ENCODE results near the gene MYO5C. TPM values are rescaled to one million over a fixed set of nuclear protein-coding genes. Genes with fewer than 3 reads are reported as not detected.

MYO5C gene
- total RNA-seq, 1 donor from 2014 or later = 22.9 TPM

GRCh38 chr15:52161406-52161966 lies 134.1 kb downstream of the MYO5C start:
- no peak for DNase-seq (ENCODE audit: low spot score)
- Mint-ChIP-seq H3K4me1 (ENCODE audit: unreplicated experiment) (no peaks in the 10 kb centered on the region), H3K36me3 (ENCODE audit: low read depth, unreplicated experiment) (no peaks in the 10 kb centered on the region), H3K27ac (ENCODE audit: unreplicated experiment) (no peak overlapping the region), H3K9me3 (ENCODE audit: unreplicated experiment) (no peaks in the 10 kb centered on the region), H3K4me3 (ENCODE audit: unreplicated experiment) (no peak overlapping the region), H3K27me3 (ENCODE audit: unreplicated experiment) (peaks cover 1% of the 10 kb centered on the region)
- TF ChIP-seq CTCF (IDR thresholded peaks at IDR 0.05; ENCODE audit: unreplicated experiment) = no peak

GRCh38 chr15:52159645-52160044 lies 136.0 kb downstream of the MYO5C start:
- TF ChIP-seq CTCF (IDR thresholded peaks at IDR 0.05; ENCODE audit: unreplicated experiment) = no peak
- no peak for DNase-seq (ENCODE audit: low spot score)
- Mint-ChIP-seq H3K27ac (ENCODE audit: unreplicated experiment) (no peak overlapping the region), H3K4me1 (ENCODE audit: unreplicated experiment) (no peaks in the 10 kb centered on the region), H3K4me3 (ENCODE audit: unreplicated experiment) (no peak overlapping the region), H3K27me3 (ENCODE audit: unreplicated experiment) (peaks cover 1% of the 10 kb centered on the region), H3K9me3 (ENCODE audit: unreplicated experiment) (no peaks in the 10 kb centered on the region), H3K36me3 (ENCODE audit: low read depth, unreplicated experiment) (no peaks in the 10 kb centered on the region)

- Mint-ChIP-seq H3K27me3 (ENCODE audit: unreplicated experiment) (peaks cover 1% of the 10 kb centered on the region), H3K4me1 (ENCODE audit: unreplicated experiment) (no peaks in the 10 kb centered on the region), H3K36me3 (ENCODE audit: low read depth, unreplicated experiment) (no peaks in the 10 kb centered on the region), H3K27ac (ENCODE audit: unreplicated experiment) (no peak overlapping the region), H3K4me3 (ENCODE audit: unreplicated experiment) (no peak overlapping the region), H3K9me3 (ENCODE audit: unreplicated experiment) (no peaks in the 10 kb centered on the region)
- no peak for DNase-seq (ENCODE audit: low spot score)
- no peak for TF ChIP-seq CTCF (IDR thresholded peaks at IDR 0.05; ENCODE audit: unreplicated experiment)
Observed at GRCh38 chr15:52158084-52158765, 137.4 kb downstream of the MYO5C start.

GRCh38 chr15:52155878-52156277 lies 139.7 kb downstream of the MYO5C start:
- no peaks in the 10 kb centered on the region for H3K36me3 Mint-ChIP-seq (ENCODE audit: low read depth, unreplicated experiment)
- H3K27ac Mint-ChIP-seq (ENCODE audit: unreplicated experiment) = no peak overlapping the region
- H3K4me3 Mint-ChIP-seq (ENCODE audit: unreplicated experiment) = no peak overlapping the region
- no peak for DNase-seq (ENCODE audit: low spot score)
- peaks cover 4% of the 10 kb centered on the region for H3K4me1 Mint-ChIP-seq (ENCODE audit: unreplicated experiment)
- no peaks in the 10 kb centered on the region for H3K9me3 Mint-ChIP-seq (ENCODE audit: unreplicated experiment)
- no peak for TF ChIP-seq CTCF (IDR thresholded peaks at IDR 0.05; ENCODE audit: unreplicated experiment)
- H3K27me3 Mint-ChIP-seq (ENCODE audit: unreplicated experiment) = no peaks in the 10 kb centered on the region
